Keratinocyte (primary cell): ENCODE results near the gene HOXA11. TPM values are rescaled to one million over a fixed set of nuclear protein-coding genes. Genes with fewer than 3 reads are reported as not detected.

Experiments used
- DNase-seq: peaks from one replicate; pipeline ENCODE4 v3.0.0-alpha.2; 2011; ENCODE audit warnings: low read depth, missing footprints, low spot score
- FAIRE-seq: peaks from 2 replicates; lab custom pipeline; 2011; peaks lifted over from hg19 to GRCh38; lab: Jason Lieb, UNC
- H2AFZ ChIP-seq: 2 replicates; pipeline ENCODE4 v1.6.0; 2012; ENCODE audit warnings: low read length, control low read depth, inconsistent platforms; ENCODE audit not compliant: control insufficient read depth
- H3K27ac ChIP-seq: 2 replicates; pipeline ENCODE4 v1.5.1; 2011; ENCODE audit warnings: low read length; ENCODE audit not compliant: control insufficient read depth, insufficient read depth
- H3K27me3 ChIP-seq: 3 replicates; pipeline ENCODE4 v1.6.0; 2011; ENCODE audit warnings: low read length; ENCODE audit not compliant: control insufficient read depth, insufficient read depth; ENCODE audit errors: extremely low read depth
- H3K36me3 ChIP-seq, 2 experiments: 2 replicates in 1 of 2; 3 replicates in 1 of 2; pipeline ENCODE4 v1.5.1; 2011; ENCODE audit warnings: low read length in 2 of 2, mild to moderate bottlenecking in 1 of 2; ENCODE audit not compliant: control insufficient read depth in 2 of 2, insufficient read depth in 2 of 2; ENCODE audit errors: extremely low read depth in 1 of 2
- H3K4me1 ChIP-seq: 3 replicates; pipeline ENCODE4 v1.5.1; 2011; ENCODE audit warnings: low read length; ENCODE audit not compliant: control insufficient read depth, insufficient read depth; ENCODE audit errors: extremely low read depth
- H3K4me2 ChIP-seq: 3 replicates; pipeline ENCODE4 v1.6.0; 2011; ENCODE audit warnings: low read depth, low read length; ENCODE audit not compliant: control insufficient read depth, insufficient read depth; ENCODE audit errors: extremely low read depth
- H3K4me3 ChIP-seq, 3 experiments: fragments of 200-600 bp in 1 of 3; sonication (generic) in 1 of 3; 2 replicates in 2 of 3; 3 replicates in 1 of 3; pipeline ENCODE4 v1.5.1; 2011 to 2016; ENCODE audit warnings: low read length in 3 of 3, mild to moderate bottlenecking in 3 of 3, control low read depth in 2 of 3, inconsistent platforms in 1 of 3, low read depth in 1 of 3, mixed read lengths in 1 of 3, mixed run types in 1 of 3, moderate library complexity in 1 of 3; ENCODE audit not compliant: control insufficient read depth in 2 of 3, insufficient read depth in 2 of 3; ENCODE audit errors: extremely low read depth in 1 of 3
- H3K79me2 ChIP-seq: 2 replicates; pipeline ENCODE4 v1.6.0; 2012; ENCODE audit warnings: low read length; ENCODE audit not compliant: control insufficient read depth, insufficient read depth
- H3K9ac ChIP-seq: 3 replicates; pipeline ENCODE4 v1.6.0; 2011; ENCODE audit warnings: low read length; ENCODE audit not compliant: control insufficient read depth, insufficient read depth; ENCODE audit errors: extremely low read depth
- H3K9me1 ChIP-seq: 3 replicates; pipeline ENCODE4 v1.6.0; 2011; ENCODE audit warnings: low read length; ENCODE audit not compliant: control insufficient read depth, insufficient read depth; ENCODE audit errors: extremely low read depth
- H3K9me3 ChIP-seq: 2 replicates; pipeline ENCODE4 v1.5.1; 2012; ENCODE audit warnings: low read depth, low read length; ENCODE audit not compliant: control insufficient read depth
- H4K20me1 ChIP-seq: 3 replicates; pipeline ENCODE4 v1.6.0; 2011; ENCODE audit warnings: low read length; ENCODE audit not compliant: control insufficient read depth, insufficient read depth; ENCODE audit errors: extremely low read depth
- EZH2 ChIP-seq: IDR thresholded peaks from one replicate; pipeline ENCODE4 v1.6.1; 2012; ENCODE audit warnings: inconsistent platforms, mild to moderate bottlenecking, low read length, moderate library complexity
- dilution Hi-C: fragments of 300-500 bp; cut with MboI; formaldehyde crosslinking; loops from one replicate; pipeline ENCODE4 v1.7.0; 2020; ENCODE audit warnings: low sequenced_read_pairs; ENCODE audit not compliant: extremely low pct_ligation_motif_present
- polyA plus RNA-seq, 5 experiments: library from polyadenylated mRNA; depleted of rRNA in 3 of 5; stranded (reverse) in 3 of 5; stranded (forward) in 1 of 5; unstranded in 1 of 5; fragments of >200 nt; gene quantifications; 1 replicate in 1 of 5; 2 replicates in 3 of 5; 3 replicates in 1 of 5; pipeline versions ENCODE4 v1.2.1 to v1.2.3, GENCODE V29; 2011 to 2012; ENCODE audit warnings: missing spikeins in 2 of 5, low read depth in 1 of 5, low replicate concordance in 1 of 5
- TF ChIP-seq, protein P1 (sequence below), 3 experiments: IDR thresholded peaks in 1 of 3; conservative IDR thresholded peaks in 1 of 3; optimal IDR thresholded peaks in 1 of 3; 2 replicates in 2 of 3; 3 replicates in 1 of 3; pipeline versions ENCODE3 to v1.5.1; 2011; ENCODE audit warnings: low read length in 3 of 3, mild to moderate bottlenecking in 3 of 3, moderate library complexity in 2 of 3, control low read depth in 1 of 3, inconsistent platforms in 1 of 3; ENCODE audit not compliant: insufficient read depth in 2 of 3; ENCODE audit errors: extremely low read depth in 1 of 3

The HOXA11 gene
- polyA plus RNA-seq, 1 donor (not counting 4 experiments of a cell fraction or from before 2014, with no cell fraction given): 0.07 TPM

DNA sequence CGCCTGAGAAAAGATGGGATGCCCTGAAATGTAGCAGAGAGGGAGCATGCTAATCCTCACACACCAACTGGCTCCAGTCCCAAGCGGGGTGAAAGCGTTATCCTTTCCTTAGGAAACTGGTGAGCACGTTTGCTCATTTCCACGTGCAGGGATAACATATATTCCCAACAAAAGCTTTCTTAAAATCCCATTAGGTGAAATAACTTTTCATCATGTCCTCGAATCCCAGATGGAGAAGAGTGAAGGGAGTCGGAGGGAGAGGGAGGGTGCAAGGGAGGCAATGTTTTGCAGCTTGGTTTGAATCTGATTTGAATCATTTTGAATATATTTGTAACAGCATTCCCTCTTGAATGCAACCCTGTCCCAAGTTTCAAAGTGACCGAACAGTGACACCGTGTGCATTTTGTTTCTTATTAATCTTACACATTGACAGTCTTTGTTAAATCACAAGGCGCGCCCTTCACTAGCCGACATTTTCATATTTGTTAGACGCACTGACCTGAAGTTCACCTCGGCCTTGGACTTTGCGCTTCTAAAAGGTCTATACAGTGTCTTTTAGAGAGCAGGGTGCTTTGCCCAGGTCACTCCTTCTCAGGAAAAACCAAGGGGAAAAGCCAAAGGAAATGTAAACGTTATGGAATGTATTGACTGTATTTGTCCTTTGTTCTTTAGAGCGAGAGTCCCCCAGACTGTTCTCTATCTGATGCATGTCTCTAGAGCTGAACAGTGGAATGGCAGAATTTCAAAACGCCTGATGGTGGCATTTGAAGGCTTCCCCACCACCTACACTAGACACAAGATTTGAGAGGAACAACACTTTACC, 51.4 kb downstream of the HOXA11 start:
- H3K9ac ChIP-seq: peak overlapping the region; percentile 45
- H3K9me1 ChIP-seq: no peaks in the 10 kb centered on the region
- peak overlapping the region; percentile 30 for H3K4me2 ChIP-seq
- no peak overlapping the region for H2AFZ ChIP-seq
- H3K27me3 ChIP-seq: no peaks in the 10 kb centered on the region
- H3K9me3 ChIP-seq: no peaks in the 10 kb centered on the region
- H3K36me3 ChIP-seq: peaks cover 0 to under 1% of the 10 kb centered on the region in 2 experiments
- no peak for TF ChIP-seq EZH2
- TF ChIP-seq, protein P1, sequence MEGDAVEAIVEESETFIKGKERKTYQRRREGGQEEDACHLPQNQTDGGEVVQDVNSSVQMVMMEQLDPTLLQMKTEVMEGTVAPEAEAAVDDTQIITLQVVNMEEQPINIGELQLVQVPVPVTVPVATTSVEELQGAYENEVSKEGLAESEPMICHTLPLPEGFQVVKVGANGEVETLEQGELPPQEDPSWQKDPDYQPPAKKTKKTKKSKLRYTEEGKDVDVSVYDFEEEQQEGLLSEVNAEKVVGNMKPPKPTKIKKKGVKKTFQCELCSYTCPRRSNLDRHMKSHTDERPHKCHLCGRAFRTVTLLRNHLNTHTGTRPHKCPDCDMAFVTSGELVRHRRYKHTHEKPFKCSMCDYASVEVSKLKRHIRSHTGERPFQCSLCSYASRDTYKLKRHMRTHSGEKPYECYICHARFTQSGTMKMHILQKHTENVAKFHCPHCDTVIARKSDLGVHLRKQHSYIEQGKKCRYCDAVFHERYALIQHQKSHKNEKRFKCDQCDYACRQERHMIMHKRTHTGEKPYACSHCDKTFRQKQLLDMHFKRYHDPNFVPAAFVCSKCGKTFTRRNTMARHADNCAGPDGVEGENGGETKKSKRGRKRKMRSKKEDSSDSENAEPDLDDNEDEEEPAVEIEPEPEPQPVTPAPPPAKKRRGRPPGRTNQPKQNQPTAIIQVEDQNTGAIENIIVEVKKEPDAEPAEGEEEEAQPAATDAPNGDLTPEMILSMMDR (optimal IDR thresholded peaks at IDR 0.05 in 1 of 3, IDR thresholded peaks at IDR 0.05 in 1 of 3, conservative IDR thresholded peaks at IDR 0.05 in 1 of 3; ENCODE audit: extremely low read depth in 1 of 3, insufficient read depth in 2 of 3, low read length in 3 of 3): no peak
- H3K4me1 ChIP-seq: peaks cover 44% of the 10 kb centered on the region
- peak overlapping the region; percentile 73 for H3K27ac ChIP-seq
- no peak for FAIRE-seq
- DNase-seq: no peak
- H3K4me3 ChIP-seq: no peak overlapping the region
- H4K20me1 ChIP-seq: no peaks in the 10 kb centered on the region
- dilution Hi-C loops: no loop called here
- H3K79me2 ChIP-seq: peaks cover 13% of the 10 kb centered on the region

GRCh38 chr7:27132978-27133377, 52.1 kb downstream of the HOXA11 start:
- no peak overlapping the region for H3K9ac ChIP-seq
- H3K36me3 ChIP-seq: no peaks in the 10 kb centered on the region
- no peaks in the 10 kb centered on the region for H3K27me3 ChIP-seq
- no peaks in the 10 kb centered on the region for H4K20me1 ChIP-seq
- TF ChIP-seq, protein P1 (optimal IDR thresholded peaks at IDR 0.05 in 1 of 3, IDR thresholded peaks at IDR 0.05 in 1 of 3, conservative IDR thresholded peaks at IDR 0.05 in 1 of 3; ENCODE audit: extremely low read depth in 1 of 3, insufficient read depth in 2 of 3, low read length in 3 of 3): no peak
- TF ChIP-seq EZH2: no peak
- H3K27ac ChIP-seq: no peak overlapping the region
- no peak for FAIRE-seq
- peaks cover 13% of the 10 kb centered on the region for H3K79me2 ChIP-seq
- H3K4me1 ChIP-seq: peaks cover 44% of the 10 kb centered on the region
- H3K4me2 ChIP-seq: no peak overlapping the region
- DNase-seq: no peak
- H3K9me1 ChIP-seq: no peaks in the 10 kb centered on the region
- H3K9me3 ChIP-seq: no peaks in the 10 kb centered on the region
- dilution Hi-C loops: no loop called here
- no peak overlapping the region for H2AFZ ChIP-seq
- no peak overlapping the region for H3K4me3 ChIP-seq
